GM19468 (cell line): ENCODE data around the gene RGS14.
"Not testable (repeated sequence)": the region's sequence is repeated elsewhere in the genome, so short reads cannot be mapped to it uniquely, and the experiment has no call there.

ENCODE experiments used
- ATAC-seq: cut with Tn5 transposase; IDR thresholded peaks from one replicate; pipeline ENCODE4 v1.9.1; 2021; ENCODE audit warnings: mild to moderate bottlenecking, moderate library complexity, moderate number of reproducible peaks; ENCODE audit not compliant: unreplicated experiment; ENCODE audit errors: extremely low read depth

The RGS14 gene

GRCh38 chr5:177396807-177397206 lies 39.1 kb downstream of the RGS14 start:
- ATAC-seq, result no peak

- no peak for ATAC-seq
These were observed 40.2 kb downstream of the RGS14 start for GRCh38 chr5:177397875-177398390.

GRCh38 chr5:177399997-177400868 lies 42.5 kb downstream of the RGS14 start, which contains the start of gene PFN3:
Gene PFN3, minus strand, starts transcription at chr5:177400661. Its CDS starts 85 bp downstream, at chr5:177400576.
- ATAC-seq, result no peak

- no peak for ATAC-seq
These were observed 44.7 kb downstream of the RGS14 start for GRCh38 chr5:177402271-177403043.

- no peak for ATAC-seq
These were observed 45.5 kb downstream of the RGS14 start for GRCh38 chr5:177403102-177403791.

GRCh38 chr5:177403792-177404640 lies 46.3 kb downstream of the RGS14 start:
- ATAC-seq, result peak; percentile 60

GRCh38 chr5:177404641-177405179 lies 47.0 kb downstream of the RGS14 start:
- ATAC-seq, result no peak

- ATAC-seq, result no peak
These were observed 47.6 kb downstream of the RGS14 start for GRCh38 chr5:177405312-177405711.

GRCh38 chr5:177405805-177406204 lies 48.1 kb downstream of the RGS14 start:
- no peak for ATAC-seq

GRCh38 chr5:177409043-177409801 lies 51.5 kb downstream of the RGS14 start, which contains the start of gene F12:
Gene F12, minus strand, starts transcription at chr5:177409564. Its CDS starts 37 bp downstream, at chr5:177409527.
- no peak for ATAC-seq

GRCh38 chr5:177410575-177410974 lies 52.9 kb downstream of the RGS14 start:
- no peak for ATAC-seq

- ATAC-seq, result peak; percentile 20
These were observed 55.0 kb downstream of the RGS14 start for GRCh38 chr5:177412603-177413233.

- ATAC-seq, result no peak
These were observed 56.8 kb downstream of the RGS14 start for GRCh38 chr5:177414481-177414880.

GRCh38 chr5:177417081-177417480 lies 59.4 kb downstream of the RGS14 start:
- ATAC-seq, result not testable (repeated sequence)

- ATAC-seq, result no peak
These were observed 61.3 kb downstream of the RGS14 start for GRCh38 chr5:177419046-177419445.

GRCh38 chr5:177420472-177420871 lies 62.7 kb downstream of the RGS14 start:
- ATAC-seq, result not testable (repeated sequence)

GRCh38 chr5:177421062-177421798 lies 63.5 kb downstream of the RGS14 start:
- ATAC-seq, result no peak
